GM19452 (cell line): Measurements from ENCODE around the gene CTCFL.

ENCODE experiments used
- ATAC-seq: cut with Tn5 transposase; IDR thresholded peaks from one replicate; pipeline ENCODE4 v1.9.1; 2021; ENCODE audit not compliant: unreplicated experiment

CTCFL gene

DNA sequence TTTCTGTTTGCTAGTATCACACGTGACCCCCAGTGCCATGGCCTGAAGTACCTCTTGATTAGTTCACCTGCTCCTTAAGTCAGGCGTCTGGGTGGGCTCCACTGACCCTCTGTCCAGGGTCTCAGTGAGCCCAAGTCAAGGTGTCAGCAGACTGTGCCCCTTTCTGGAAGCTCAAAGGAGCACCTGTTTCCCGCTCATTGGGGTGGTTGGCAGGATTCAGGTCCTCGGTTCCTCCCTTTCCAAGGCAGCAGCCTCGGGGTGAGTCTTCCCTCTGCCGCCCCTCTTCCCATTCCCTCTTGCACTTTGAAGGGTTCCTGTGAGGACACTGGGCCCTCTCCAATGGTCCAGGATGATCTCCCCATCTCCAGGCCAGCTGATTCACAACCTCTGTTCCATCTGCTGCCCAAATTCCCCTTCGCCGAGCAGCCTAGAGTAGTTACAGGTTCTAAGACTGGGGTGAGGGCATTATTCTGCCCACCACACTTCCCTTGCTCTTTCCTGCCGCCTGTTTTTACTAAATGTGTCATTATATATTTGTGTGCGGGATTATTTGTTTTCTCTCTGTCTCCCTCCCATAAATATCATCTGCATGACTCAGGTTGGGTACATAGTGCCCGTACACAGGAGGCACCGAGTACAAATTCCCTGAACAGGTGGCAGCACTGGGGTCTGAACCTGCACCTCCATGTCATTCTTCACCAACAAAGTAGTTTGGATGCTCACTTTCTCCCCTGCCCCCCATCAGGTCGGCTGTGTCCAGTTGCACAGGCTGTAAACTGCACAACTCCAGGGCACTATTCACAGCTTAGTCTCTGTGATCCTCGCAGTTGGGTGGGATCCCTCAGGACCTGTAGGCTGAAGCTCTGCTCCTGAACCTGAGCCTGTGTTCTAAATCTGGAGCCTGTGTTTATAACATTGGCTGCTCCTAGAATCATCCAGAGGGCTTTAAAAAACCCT is 75.3 kb downstream of the CTCFL start:
- no peak for ATAC-seq

DNA sequence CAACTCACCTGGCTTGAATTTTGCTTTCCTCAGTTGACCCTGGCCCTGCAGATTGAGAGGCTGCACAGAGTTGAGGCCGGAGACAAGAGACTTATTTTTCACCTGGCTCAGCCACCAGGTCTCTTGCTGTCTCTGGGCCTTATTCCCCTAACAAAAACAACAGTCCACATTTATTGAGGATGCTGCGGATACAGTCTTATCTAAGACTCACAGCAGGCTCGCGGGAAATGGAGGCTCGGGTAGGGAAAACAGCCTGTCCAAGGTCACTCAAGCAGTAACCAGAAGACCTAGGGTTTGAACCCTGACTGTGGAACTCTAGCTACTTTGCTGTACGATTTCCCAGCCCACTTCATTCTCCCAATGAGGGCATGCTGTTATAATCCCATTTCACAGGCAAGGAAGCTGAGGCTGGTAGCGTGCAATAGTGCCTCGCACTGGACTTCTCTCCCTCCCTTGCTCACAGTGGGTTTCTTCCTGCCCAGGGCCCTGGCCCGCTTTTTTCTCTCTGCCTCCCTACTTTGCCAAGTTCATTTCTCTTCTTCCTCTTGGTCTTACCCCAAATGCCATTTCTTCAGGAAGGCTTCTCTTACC is 76.1 kb downstream of the CTCFL start:
- ATAC-seq: no peak
